Colonic mucosa (tissue), 4 donors: ENCODE measurements around the gene MCM3AP. TPM values are rescaled to one million over a fixed set of nuclear protein-coding genes. Genes with fewer than 3 reads are reported as not detected.
"Not testable (repeated sequence)": the region's sequence is repeated elsewhere in the genome, so short reads cannot be mapped to it uniquely, and the experiment has no call there.

Experiments used
- DNase-seq: peaks from one replicate; pipeline ENCODE4 v3.0.0-alpha.2; 2020
- H3K27ac ChIP-seq: fragments of 200-600 bp; one replicate; pipeline ENCODE4 v1.8.0; 2021
- H3K27me3 ChIP-seq: fragments of 200-600 bp; one replicate; pipeline ENCODE4 v1.8.0; 2021
- H3K36me3 ChIP-seq: fragments of 200-600 bp; one replicate; pipeline ENCODE4 v1.8.0; 2021
- H3K4me1 ChIP-seq: fragments of 200-600 bp; one replicate; pipeline ENCODE4 v1.8.0; 2021; ENCODE audit warnings: mild to moderate bottlenecking
- H3K4me3 ChIP-seq: fragments of 200-600 bp; one replicate; pipeline ENCODE4 v1.8.0; 2021
- H3K9ac ChIP-seq, 2 donors: one replicate each; pipeline ENCODE4 v1.7.0; 2013; ENCODE audit warnings: control low read depth in 2 of 2, low read depth in 2 of 2, low read length in 2 of 2
- H3K9me3 ChIP-seq: fragments of 200-600 bp; one replicate; pipeline ENCODE4 v1.8.0; 2021
- intact Hi-C: fragments of 100-400 bp; cut with DNase I; formaldehyde crosslinking; loops from one replicate; pipeline ENCODE4 v1.14.1; 2022
- total RNA-seq, 2 donors: library from RNA; stranded (reverse); fragmentation: NEBNext Ultra II Directional in 1 of 2; extraction: Animal tissue kit (Norgen Biotek cat#: 25700) in 1 of 2; gene quantifications; one replicate each; pipeline ENCODE4 v1.2.1, GENCODE V29; 2021
- TF ChIP-seq, protein P1 (sequence below): fragments of 200-600 bp; IDR thresholded peaks from one replicate; pipeline ENCODE4 v1.8.0; 2022; ENCODE audit warnings: antibody characterized with exemption, mild to moderate bottlenecking
- donor health status: healthy.
- donor health status: DM: no; HTN: no; CAD: no.
- donor health status: DM: no; HTN: no; CAD: no.

Gene MCM3AP
- total RNA-seq, 2 donors from 2014 or later: 68.4 to 112 TPM

DNA sequence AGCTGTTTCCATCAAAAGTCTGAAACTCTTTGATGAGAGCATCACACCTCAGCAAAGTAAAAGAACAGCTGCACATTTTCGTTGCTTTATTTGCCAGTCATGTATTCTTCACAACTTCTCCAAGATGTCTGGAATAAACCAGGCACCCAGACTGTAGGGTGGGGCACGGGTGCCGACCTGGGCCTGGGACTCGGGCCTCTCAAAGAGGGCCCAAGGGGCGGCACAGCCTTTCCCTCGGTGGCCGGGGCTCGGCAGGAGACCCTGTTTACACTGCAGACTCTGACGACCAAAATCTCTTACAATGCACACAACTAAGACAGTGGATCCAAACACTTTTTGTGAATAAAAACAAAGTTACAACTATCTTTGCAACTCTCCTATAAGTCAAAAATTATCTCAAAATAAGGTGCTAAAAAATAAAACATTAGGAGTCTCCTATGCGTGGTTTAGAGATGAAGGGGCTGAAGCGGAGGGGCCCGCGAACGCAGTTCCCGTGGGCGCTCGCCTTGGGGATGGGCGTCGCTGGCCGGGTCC, 57.5 kb downstream of the MCM3AP start:
- Histone ChIP-seq H3K27me3 (no peaks in the 10 kb centered on the region), H3K36me3 (no peaks in the 10 kb centered on the region), H3K9me3 (no peaks in the 10 kb centered on the region), H3K27ac (peak overlapping the region; percentile 73), H3K4me3 (peak overlapping the region; percentile 96), H3K9ac (peak overlapping the region; percentile 73 to 91), H3K4me1 (peaks cover 3% of the 10 kb centered on the region)
- TF ChIP-seq, protein P1, sequence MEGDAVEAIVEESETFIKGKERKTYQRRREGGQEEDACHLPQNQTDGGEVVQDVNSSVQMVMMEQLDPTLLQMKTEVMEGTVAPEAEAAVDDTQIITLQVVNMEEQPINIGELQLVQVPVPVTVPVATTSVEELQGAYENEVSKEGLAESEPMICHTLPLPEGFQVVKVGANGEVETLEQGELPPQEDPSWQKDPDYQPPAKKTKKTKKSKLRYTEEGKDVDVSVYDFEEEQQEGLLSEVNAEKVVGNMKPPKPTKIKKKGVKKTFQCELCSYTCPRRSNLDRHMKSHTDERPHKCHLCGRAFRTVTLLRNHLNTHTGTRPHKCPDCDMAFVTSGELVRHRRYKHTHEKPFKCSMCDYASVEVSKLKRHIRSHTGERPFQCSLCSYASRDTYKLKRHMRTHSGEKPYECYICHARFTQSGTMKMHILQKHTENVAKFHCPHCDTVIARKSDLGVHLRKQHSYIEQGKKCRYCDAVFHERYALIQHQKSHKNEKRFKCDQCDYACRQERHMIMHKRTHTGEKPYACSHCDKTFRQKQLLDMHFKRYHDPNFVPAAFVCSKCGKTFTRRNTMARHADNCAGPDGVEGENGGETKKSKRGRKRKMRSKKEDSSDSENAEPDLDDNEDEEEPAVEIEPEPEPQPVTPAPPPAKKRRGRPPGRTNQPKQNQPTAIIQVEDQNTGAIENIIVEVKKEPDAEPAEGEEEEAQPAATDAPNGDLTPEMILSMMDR: no peak
- intact Hi-C loops: loop anchor here (10.0 kb wide), 1 partner anchor 97 kb away; the partner anchor contains the start of genes C21orf58 and PCNT
- DNase-seq: no peak

DNA sequence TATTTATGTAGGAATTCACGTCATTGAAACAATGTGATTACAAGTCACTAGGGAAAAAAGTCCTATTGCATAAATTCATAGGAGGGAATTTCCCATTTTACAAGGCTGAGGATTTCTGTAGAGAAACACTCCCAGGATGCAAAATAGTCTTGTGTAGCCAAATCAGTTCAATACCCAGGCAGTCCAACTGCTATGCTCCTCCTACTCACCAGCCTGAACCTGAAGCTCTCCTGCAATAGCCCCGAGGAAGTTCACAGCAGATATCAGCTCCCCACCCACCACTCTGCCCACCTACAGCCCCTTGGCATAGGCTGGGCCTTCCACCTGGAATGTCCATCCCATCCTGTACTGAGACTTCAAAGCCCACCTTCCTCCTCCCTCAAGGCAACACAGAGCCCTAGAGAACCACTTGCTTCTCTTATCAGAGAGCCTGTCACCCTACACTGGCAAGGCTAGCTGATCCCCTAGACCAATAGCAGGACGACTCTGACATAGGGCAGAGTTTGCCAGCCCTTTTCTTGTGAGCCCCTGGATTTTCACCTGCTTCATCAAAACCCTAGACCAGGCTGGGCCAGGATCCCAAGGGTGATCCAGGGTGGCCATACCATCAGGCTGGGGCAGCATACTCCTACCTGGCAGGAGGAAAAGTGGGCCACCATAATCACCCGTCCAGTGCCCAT, 58.4 kb downstream of the MCM3AP start:
- intact Hi-C loops: loop anchor here (10.0 kb wide), 1 partner anchor 98 kb away; the partner anchor contains the start of genes C21orf58 and PCNT
- Histone ChIP-seq H3K27me3 (no peaks in the 10 kb centered on the region), H3K9me3 (no peaks in the 10 kb centered on the region), H3K27ac (peak overlapping the region; percentile 73), H3K9ac (no peak overlapping the region), H3K4me3 (peak overlapping the region; percentile 96), H3K36me3 (no peaks in the 10 kb centered on the region), H3K4me1 (peaks cover 3% of the 10 kb centered on the region)
- TF ChIP-seq, protein P1: no peak
- DNase-seq: no peak

DNA sequence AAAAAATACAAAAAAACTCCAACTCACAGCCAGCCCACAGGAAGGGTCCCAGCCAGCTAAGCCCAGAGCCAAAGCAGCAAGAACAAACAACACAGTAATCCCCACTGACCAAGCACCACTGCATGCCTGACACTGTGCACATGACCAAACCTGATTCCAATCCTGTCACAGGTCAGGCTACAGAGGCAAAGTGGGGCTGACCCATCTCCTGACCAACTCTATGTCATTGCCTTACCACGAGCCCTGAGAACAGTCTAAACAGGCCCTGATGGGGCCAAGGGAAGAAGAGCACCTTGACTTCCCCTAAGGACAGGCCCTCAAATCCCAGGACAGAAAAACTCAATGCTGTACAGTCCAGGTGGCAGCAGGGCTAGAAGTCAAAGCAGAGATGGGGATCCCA, 59.3 kb downstream of the MCM3AP start:
- DNase-seq: no peak
- Histone ChIP-seq H3K9me3 (no peaks in the 10 kb centered on the region), H3K4me3 (no peak overlapping the region), H3K27me3 (no peaks in the 10 kb centered on the region), H3K4me1 (peaks cover 3% of the 10 kb centered on the region), H3K36me3 (no peaks in the 10 kb centered on the region), H3K9ac (no peak overlapping the region), H3K27ac (no peak overlapping the region)
- TF ChIP-seq, protein P1: no peak
- intact Hi-C loops: loop anchor here (10.0 kb wide), 1 partner anchor 99 kb away; the partner anchor contains the start of genes C21orf58 and PCNT

DNA sequence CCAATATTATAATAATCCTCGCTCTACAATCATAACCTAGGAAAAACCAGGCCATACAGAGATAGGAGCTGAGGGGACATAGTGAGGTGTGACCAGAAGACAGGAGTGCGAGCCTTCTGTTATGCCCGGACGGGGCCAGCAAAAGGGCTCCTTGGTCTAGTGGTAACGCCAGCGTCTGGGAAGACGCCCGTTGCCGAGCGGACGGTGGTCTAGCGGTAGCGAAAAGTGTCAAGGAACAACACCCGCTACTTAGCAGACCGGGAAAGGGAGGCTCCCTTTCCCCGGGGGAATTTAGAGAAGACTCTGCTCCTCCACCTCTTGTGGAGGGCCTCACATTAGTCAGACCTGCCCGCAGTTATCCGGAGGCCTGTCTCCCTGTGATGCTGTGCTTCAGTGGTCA, 61.8 kb downstream of the MCM3AP start:
- H3K27ac ChIP-seq, H3K9ac ChIP-seq, H3K4me3 ChIP-seq, H3K27me3 ChIP-seq, H3K36me3 ChIP-seq, H3K9me3 ChIP-seq, H3K4me1 ChIP-seq, DNase-seq: not testable (repeated sequence)
- intact Hi-C loops: loop anchor here (10.0 kb wide), 1 partner anchor 101 kb away; the partner anchor contains the start of genes C21orf58 and PCNT

DNA sequence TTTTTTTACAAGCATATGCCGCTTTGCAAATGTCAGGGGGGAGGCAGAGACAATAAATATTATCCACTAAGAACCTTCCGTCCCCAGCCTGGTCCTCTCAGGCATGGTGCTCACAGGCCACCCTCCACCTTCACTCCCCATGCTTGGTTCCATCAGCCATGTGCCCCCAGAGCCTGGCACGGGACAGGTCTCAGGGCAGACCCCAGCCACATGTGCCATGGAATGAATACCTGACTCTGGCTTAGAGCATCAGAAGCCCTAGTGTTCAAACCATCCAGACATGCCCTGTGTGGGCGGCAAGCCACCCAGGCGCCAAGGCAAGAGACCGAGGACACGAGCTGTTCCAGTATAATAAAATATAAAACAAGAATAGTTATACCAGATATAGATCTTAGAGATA, 62.2 kb downstream of the MCM3AP start:
- no peaks in the 10 kb centered on the region for H3K9me3 ChIP-seq
- H3K27ac ChIP-seq: no peak overlapping the region
- no peak overlapping the region for H3K9ac ChIP-seq
- no peaks in the 10 kb centered on the region for H3K27me3 ChIP-seq
- no peak overlapping the region for H3K4me3 ChIP-seq
- DNase-seq: no peak
- intact Hi-C loops: loop anchor here (10.0 kb wide), 1 partner anchor 102 kb away; the partner anchor contains the start of genes C21orf58 and PCNT
- H3K36me3 ChIP-seq: peaks cover 4% of the 10 kb centered on the region
- peaks cover 3% of the 10 kb centered on the region for H3K4me1 ChIP-seq
- TF ChIP-seq, protein P1: no peak
